ENCODE results near the gene XBP1. TPM values are rescaled to one million over a fixed set of nuclear protein-coding genes. Genes with fewer than 3 reads are reported as not detected.

Gene XBP1
- total and polyA plus RNA-seq, 2 of the 13 experiments (the other 11 are each of a cell fraction or from before 2014, with no cell fraction given) = 416 to 427 TPM

GRCh38 chr22:28817919-28818859, 17.8 kb upstream of the XBP1 start (continued):
- TF ChIP-seq ISL2 (CRISPR knock-in tag; IDR thresholded peaks at IDR 0.05) (peak; percentile 77; the same call in 1 of the 2 replicates), KDM5A (IDR thresholded peaks at IDR 0.05; ENCODE audit: borderline replicate concordance, low read length) (no peak), RFX1 (IDR thresholded peaks at IDR 0.05) (no peak), DMAP1 (CRISPR knock-in tag; IDR thresholded peaks at IDR 0.05) (peak; percentile 57; the same call in 1 of the 2 replicates), ZBTB4 (CRISPR knock-in tag; IDR thresholded peaks at IDR 0.05; ENCODE audit: borderline replicate concordance) (no peak), HNRNPL (IDR thresholded peaks at IDR 0.05; ENCODE audit: low read depth, low read length) (no peak), ZNF7 (CRISPR knock-in tag; IDR thresholded peaks at IDR 0.05) (no peak), MEIS2 (CRISPR knock-in tag; IDR thresholded peaks at IDR 0.05) (peak; percentile 73; the same call in 1 of the 2 replicates), ATF2 (CRISPR knock-in tag; IDR thresholded peaks at IDR 0.05) (peak; percentile 63; the same call in 1 of the 2 replicates), GMEB1 (CRISPR knock-in tag; IDR thresholded peaks at IDR 0.05; ENCODE audit: borderline replicate concordance) (peak; percentile 20; the same call in 1 of the 2 replicates), TAF15 (IDR thresholded peaks at IDR 0.05; ENCODE audit: low read depth, low read length, poor library complexity, severe bottlenecking) (no peak), KLF6 (CRISPR knock-in tag; IDR thresholded peaks at IDR 0.05) (peak; percentile 50; the same call in 1 of the 2 replicates), SP4 (CRISPR knock-in tag; IDR thresholded peaks at IDR 0.05) (no peak), SIN3B (IDR thresholded peaks at IDR 0.05; ENCODE audit: low read length) (no peak), PRMT3 (CRISPR knock-in tag; IDR thresholded peaks at IDR 0.05; ENCODE audit: borderline replicate concordance, low read depth) (no peak), ZNF550 (CRISPR knock-in tag; IDR thresholded peaks at IDR 0.05; ENCODE audit: borderline replicate concordance) (no peak), BRCA1 (CRISPR knock-in tag; IDR thresholded peaks at IDR 0.05) (no peak), ZNF792 (CRISPR knock-in tag; IDR thresholded peaks at IDR 0.05) (no peak)
- TF ChIP-seq, protein P1, sequence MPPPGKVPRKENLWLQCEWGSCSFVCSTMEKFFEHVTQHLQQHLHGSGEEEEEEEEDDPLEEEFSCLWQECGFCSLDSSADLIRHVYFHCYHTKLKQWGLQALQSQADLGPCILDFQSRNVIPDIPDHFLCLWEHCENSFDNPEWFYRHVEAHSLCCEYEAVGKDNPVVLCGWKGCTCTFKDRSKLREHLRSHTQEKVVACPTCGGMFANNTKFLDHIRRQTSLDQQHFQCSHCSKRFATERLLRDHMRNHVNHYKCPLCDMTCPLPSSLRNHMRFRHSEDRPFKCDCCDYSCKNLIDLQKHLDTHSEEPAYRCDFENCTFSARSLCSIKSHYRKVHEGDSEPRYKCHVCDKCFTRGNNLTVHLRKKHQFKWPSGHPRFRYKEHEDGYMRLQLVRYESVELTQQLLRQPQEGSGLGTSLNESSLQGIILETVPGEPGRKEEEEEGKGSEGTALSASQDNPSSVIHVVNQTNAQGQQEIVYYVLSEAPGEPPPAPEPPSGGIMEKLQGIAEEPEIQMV (CRISPR knock-in tag; IDR thresholded peaks at IDR 0.05; ENCODE audit: low read depth) = no peak

Data from HepG2 (cell line).